NCI-H2081 (cell line): ENCODE results near the gene CARD14.
"Not testable (repeated sequence)": the region's sequence is repeated elsewhere in the genome, so short reads cannot be mapped to it uniquely, and the experiment has no call there.

Source experiments
- DNase-seq, 2 experiments: peaks; one replicate each; lab custom pipeline; 2025; lab: John Stamatoyannopoulos, UW

CARD14 gene

DNA sequence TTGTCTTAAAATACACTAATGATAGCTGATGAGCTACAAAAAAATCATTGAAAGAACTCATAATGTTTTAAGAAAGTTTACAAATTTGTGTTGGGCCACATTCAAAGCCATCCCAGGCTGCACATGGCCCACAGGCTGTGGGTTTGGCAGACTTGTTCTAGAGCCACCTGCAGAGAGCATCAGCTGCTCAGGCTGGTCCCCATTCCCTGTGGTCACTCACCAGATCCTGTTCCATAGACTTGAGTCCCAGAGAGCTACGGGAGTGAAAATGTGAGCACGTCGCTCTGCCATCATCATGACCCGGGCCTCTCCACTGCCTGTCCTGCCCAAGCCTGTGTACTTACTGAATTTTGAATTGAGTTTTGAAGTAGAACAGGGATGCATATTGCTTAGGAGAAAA lies 57.3 kb downstream of the CARD14 start:
- DNase-seq: no peak

DNA sequence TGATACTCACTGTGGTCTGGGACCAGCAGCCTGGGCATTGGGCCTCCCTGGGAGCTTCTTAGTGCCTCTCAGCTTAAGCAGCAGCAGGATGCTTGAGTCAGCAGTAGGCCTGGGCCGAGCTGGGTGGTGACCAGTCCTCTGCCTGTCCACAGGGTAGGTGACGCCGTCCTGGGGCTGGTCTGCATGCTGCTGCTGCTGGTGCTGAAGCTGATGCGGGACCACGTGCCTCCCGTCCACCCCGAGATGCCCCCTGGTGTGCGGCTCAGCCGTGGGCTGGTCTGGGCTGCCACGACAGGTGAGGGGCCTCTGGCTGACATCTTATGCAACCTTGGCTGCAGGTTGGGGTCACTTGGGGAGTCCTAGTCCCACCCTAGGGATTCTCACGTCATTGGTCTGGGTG lies 57.8 kb downstream of the CARD14 start:
- DNase-seq: no peak

DNA sequence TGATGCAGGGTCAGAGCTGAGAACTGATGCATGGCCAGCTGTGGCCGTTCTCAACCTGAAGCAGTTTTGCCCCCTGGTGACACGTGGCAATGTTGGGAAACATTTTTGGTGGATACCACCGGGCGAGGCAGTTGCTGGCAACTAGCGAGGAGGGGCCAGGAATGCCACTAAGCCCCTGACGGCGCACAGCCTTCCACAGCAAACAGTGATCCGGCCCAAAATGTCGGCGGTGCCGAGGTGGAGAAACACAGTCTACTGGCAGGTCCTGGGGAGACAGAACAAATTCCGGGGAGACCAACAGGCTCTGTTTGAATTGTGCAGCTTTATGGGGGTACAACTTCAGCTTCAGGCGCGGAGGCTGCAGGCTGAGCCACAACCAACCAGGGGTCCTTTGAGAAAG lies 58.6 kb downstream of the CARD14 start:
- DNase-seq: no peak

DNA sequence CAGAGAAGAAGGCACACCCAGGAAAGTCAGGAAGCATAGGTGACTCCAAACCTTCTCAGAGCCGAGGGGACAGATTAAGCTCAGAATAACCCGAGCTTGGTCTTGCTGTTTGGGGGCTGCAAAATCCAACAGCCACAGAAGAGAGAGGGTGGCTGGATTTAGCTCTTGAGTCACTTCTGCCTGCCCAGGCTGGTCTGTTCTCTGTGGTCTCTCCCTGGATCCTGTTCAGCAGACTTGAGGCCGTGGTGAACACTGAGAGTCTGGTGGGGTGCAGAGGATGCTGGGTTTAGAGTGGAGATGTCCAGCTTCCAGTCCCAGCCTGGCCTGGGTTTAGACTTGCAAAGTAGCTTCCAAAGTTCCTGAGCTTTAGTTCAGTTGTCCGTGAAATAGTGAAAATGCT lies 59.2 kb downstream of the CARD14 start:
- no peak for DNase-seq

DNA sequence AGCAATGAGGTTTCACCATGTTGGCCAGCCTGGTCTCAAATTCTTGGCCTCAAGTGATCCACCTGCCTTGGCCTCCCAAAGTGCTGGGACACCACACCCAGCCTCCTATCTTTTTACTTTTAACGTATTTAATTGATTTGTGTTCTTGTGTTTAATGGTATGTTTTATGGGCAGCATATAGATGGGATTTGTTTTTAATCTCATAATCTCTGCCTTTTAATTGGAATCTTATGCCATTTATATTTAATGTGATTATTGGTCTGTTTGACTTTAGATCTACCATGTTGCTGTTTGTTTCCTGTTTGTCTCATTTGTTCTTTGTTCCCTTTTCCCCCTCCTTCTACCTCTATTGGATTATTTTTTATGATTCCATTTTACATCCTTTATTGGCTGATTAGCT lies 62.6 kb downstream of the CARD14 start:
- DNase-seq: no peak

DNA sequence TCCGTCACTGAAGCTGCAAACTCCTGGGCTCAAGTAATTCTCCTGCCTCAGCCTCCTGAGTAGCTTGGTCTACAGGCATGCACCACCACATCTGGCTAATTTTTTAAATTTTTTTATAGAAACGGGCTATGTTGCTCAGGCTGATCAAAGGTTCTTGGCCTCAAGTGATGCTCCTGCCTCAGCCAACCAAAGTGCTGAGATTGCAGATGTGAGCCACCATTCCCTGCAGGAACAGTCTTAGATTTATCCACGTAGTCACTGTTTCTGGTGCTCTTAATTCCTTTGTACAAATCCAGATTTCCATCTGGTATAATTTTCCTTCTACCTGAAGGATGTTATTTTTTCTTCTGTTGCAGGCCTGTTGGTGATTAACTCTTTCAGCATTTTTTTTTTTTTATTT lies 63.4 kb downstream of the CARD14 start:
- no peak for DNase-seq

DNA sequence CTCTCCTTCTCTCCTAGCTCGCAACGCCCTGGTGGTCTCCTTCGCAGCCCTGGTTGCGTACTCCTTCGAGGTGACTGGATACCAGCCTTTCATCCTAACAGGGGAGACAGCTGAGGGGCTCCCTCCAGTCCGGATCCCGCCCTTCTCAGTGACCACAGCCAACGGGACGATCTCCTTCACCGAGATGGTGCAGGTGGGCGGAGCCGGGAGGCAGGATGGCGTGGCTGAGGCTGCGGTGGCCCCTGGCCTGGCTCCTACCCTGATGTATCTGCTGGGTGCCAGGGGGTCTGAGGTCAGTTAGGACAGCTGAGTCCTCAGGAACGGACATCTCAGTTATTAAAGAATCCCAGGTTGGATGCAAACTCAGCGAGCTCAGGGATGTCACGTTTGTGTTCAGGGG lies 67.1 kb downstream of the CARD14 start:
- DNase-seq: no peak

DNA sequence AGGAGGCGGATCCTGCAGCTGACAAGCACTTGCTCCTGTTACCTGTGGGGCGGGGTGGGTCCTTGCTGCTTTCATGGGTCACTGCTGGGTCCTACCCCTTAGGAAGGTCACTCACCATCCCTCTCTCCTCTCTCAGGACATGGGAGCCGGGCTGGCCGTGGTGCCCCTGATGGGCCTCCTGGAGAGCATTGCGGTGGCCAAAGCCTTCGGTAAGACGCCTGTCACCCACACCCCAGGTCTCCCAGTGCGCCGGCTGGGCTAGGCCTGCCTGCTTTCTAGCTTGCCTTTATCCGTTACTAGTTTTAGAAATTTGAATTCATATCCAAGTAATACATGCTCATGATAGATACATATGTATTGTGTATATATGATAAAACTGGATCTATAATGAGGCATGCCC lies 67.6 kb downstream of the CARD14 start:
- DNase-seq: no peak

DNA sequence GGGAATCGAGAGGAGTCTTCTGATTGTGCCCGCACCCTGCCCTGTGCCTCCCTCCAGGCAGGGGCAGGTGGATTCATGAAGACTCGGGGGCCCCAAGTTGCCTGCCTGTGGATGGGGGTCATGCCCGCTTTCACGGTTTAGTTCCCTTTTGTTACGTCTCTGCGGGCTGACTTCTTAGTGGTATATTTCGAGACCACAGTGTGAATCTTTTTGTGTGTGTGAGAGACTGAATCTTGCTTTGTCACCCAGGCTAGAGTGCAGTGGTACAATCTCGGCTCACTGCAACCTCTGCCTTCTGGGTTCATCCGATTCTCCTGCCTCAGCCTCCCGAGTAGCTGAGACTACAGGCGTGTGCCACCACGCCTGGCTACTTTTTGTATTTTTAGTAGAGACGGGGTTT lies 72.7 kb downstream of the CARD14 start:
- no peak for DNase-seq

DNA sequence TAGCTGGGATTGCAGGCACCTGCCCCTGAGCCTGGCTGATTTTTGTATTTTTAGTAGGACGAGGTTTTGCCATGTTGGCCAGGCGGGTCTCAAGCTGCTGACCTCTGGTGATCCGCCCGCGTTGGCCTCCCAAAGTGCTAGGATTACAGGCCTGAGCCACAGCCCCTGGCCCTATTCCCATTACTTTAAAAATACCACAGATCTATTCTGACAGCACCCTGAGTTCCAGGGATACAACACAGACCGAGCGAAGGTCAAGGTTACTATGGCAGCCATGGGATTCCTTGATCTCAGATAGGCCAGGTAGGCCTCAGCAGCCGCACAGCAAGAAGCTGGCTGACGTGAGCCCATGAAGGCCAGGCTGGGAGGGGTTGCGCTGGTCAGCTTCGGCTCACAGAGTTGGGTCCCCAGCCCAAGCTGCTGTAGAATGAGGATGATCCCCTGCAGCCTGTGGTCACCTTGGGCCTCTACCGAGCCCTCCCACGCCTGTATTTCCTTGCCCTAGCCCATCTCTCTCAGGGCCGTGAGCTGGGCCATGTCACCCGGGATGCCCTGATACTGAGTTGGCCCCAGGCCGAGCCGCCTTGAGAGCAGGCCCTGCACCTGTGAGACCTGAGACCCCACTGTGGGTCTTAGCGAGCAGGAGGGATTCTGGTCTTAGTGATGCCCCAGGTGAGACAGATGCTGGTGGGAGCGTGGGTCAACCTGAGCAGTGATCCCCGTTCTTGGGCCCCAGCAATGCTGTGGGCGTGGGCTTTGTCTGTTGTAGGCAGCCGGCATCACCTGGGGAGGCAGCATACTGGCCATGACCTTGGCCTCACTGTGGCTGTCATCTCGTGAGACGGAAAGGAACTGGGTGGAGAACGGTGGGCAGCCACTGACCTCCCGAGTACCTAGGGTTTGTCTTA lies 74.0 kb downstream of the CARD14 start:
- DNase-seq: no peak

DNA sequence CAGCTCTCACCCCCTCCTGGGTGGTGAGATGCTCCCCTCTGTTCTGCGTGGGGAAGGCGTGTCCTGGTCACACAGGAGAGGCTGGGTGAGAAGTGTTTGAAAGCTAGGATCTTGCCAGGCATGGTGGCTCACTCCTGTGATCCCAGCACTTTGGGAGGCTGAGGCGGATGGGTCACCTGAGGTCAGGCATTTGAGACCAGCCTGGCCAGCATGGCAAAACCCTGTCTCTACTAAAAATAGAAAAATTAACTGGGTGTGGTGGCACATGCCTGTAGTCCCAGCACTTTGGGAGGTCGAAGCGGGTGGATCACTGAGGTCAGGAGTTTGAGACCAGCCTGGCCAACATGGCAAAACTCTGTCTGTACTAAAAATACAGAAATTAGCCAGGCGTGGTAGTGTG lies 74.6 kb downstream of the CARD14 start:
- not testable (repeated sequence) for DNase-seq

DNA sequence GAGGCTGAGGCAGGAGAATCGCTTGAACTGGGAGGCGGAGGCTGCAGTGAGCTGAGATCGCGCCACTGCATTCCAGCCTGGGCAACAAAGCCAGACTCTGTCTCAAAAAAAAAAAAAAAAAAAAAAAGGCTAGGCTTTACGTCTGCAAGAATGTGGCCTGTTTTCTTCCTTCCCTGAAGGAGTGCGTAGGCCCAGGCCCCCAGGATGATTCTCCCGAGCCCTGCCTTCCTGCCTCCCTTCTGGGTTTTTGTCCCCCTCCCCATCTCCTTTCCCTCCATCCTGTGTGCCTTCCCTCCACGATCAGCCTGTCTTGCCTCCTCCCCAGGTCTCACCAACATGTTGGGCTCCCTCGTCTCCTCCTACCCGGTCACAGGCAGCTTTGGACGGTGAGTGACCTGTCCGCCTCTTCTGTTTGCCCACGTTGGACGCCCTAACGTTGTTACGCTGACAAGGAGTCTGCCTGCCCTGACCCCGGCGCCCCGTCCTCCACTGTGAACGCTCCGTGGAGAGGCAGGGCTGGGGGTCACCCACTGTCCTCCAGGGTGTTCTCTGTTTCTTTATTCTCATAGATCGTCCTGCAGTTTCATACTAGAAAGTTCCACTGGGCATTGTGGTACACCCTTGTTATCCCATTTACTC lies 75.2 kb downstream of the CARD14 start:
- DNase-seq: no peak

DNA sequence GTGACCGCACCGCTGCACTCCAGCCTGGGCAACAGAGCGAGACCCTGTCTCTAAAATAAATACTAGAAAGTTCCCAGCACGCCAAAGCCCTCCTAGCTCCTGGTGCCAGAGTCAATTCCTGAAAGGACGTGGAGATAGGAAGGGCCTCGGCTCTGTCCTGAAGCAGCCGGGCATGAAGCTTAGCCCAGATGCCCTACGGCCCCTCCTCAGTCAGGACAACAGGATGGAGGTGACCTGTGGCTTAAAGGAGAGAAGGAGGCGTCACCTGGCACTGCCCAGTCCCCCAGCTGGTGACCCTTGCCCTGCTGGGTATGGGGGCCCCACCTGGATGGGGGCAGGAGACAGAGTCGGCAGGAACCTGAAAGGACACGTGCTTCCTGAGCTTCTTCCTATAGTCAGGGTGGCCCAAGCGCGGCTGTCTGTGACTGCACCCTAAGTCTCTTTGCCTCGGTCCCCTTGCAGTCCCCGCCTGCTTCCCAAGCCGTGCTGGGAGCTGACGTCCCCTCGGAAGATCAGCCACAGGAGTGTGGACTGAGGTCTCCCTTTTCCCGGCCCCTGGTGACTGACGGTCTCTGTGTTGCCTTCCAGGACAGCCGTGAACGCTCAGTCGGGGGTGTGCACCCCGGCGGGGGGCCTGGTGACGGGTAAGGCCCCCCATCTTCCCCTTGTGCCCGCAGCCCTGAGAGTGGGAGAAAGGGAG lies 75.9 kb downstream of the CARD14 start:
- DNase-seq: no peak

DNA sequence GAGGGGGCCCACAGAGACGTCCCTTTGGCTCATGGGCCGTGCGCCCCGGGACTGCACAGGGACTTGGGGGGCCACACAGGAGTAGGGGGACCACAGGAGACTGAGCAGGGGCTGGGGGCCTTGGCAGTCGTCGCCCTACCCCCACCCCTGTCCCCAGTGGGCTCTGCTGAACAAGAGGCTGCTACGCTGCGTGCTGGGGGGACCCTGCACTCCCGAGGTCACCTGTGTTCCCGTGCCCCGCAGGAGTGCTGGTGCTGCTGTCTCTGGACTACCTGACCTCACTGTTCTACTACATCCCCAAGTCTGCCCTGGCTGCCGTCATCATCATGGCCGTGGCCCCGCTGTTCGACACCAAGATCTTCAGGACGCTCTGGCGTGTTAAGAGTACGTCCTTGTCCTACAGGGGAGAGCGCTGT lies 76.4 kb downstream of the CARD14 start:
- no peak for DNase-seq

DNA sequence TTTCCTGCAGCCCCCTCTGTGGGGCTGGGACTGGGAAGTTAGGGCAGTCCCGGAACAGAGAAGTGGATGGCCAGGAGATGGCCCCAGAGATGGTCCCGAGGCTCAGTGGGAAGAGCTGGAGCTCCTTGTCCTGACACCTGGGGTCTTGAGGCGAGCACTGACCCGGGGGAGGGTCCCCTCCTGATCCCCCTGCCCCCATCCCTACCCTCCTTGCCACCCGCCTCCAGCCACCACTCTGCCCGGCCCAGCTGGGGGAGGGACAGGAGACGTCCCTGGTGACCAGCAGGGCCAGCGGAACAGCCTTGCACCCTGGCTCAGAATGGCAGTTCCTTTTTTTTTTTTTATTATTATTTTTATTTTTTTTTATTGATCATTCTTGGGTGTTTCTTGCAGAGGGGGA lies 76.9 kb downstream of the CARD14 start:
- DNase-seq: no peak

DNA sequence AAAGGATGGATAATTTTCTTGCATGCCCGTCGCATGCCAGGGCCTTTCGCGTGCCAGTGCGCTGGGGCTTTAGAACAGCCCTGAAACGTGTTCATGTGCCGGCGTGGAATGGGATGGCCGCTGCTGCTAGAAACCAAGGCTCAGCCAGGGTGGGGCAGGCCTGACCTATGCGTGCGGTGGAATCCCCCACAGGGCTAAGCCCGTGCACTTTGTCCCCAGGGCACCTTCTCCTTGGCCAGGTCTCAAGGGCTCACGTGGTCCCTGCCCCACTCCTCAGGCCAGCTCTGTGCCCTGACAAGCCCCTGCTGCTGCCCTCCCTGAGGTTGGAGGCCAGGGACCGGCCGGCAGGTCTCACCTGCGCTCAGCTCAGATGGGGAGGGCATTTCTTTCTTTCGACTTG lies 77.7 kb downstream of the CARD14 start:
- no peak for DNase-seq

DNA sequence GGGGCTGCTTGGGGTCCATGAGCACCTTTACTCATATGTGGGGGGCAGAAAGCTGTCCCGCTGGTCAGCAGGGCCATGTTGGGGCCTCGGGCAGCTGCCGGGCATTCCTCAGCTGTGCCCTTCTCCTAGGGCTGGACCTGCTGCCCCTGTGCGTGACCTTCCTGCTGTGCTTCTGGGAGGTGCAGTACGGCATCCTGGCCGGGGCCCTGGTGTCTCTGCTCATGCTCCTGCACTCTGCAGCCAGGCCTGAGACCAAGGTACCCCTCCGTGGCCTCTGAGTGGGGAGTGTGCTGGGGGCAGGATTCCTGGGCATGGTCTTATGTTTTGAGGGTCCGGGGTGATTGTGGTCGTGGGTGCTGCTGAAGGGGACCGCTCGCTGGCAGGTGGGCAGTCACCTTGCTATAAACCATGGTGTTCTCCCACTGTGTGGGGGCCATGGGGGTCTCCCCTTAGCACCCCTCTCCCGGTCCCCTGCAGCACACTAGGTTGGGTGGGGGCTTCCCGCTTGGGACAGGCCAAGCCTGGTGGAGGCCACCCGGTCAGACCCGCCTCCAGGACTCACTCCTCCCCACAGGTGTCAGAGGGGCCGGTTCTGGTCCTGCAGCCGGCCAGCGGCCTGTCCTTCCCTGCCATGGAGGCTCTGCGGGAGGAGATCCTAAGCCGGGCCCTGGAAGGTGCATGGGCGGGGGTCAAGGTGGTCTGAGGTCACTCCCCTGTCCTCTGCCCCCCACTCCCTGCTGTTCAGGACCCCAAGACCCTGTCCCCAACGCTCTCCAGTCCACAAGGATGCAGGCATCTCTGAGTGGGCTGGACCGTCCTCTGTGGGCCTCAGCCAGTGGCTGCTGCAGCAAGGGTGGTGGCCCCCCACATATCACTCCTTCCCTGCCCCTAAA lies 78.4 kb downstream of the CARD14 start:
- no peak for DNase-seq

DNA sequence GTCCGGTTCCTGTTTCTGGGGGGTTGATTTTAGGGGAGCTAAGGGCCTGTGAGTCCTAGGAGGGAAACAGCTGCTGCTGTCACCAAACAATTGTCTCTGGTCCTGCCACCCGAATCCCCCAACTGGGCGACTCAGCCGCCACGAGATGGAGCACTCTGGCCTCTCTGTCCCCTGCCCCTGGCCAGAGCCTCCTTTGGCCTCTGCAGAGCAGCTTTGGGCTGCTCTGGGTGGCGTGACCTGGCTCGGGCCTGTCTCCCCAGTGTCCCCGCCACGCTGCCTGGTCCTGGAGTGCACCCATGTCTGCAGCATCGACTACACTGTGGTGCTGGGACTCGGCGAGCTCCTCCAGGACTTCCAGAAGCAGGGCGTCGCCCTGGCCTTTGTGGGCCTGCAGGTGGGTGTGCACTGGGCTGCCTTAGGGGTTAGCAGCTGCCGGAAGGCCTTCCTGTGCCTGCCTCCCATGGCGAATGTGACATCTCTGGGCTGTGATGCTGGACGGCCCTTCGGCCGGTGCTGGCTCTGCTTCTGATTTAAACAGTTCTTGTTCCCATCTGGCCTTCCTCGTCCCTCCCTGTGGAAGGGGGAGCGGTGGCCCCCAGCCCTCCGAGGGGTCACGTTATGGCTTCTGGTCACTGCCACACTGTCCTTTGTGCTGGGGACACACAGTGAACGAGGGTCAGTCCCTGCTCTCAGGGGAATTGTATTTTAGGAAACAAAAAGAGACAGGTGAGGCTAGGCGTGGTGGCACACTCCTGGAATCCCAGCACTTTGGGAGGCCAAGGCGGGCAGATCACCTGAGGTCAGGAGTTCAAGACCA lies 79.3 kb downstream of the CARD14 start:
- DNase-seq: no peak

DNA sequence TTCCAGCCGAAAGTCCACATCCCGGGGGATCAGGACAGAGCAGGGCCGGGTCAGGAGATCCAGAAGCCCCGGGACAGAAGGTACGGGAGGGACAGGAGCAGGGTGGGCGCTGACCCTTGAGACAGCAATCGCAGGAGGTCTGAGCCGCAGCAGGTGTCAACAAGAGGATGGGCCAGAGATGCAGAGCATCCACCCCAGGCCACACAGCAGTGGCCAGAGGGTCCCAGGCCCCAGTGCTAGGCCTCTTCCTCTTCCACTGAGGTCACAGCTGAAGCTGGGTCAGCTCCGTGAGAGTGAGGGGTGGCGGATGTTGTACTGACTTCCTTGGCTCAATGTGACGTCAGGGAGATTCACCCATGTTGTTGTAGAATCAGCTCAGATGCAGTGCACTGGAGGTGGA lies 82.1 kb downstream of the CARD14 start:
- no peak for DNase-seq

DNA sequence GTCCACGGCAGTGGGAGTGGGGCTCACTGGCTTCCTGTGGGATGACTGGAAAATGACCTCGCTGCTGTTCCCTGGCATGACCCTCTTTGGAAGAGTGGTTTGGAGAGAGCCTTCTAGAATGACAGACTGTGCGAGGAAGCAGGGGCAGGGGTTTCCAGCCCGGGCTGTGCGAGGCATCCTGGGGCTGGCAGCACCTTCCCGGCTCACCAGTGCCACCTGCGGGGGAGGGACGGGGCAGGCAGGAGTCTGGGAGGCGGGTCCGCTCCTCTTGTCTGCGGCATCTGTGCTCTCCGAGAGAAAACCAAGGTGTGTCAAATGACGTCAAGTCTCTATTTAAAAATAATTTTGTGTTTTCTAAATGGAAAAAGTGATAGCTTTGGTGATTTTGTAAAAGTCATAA lies 83.0 kb downstream of the CARD14 start:
- DNase-seq: peak; percentile 71 to 74
